T-helper 2 cell treated with Interferon-gamma antibody and Interleukin-4, amounts not matched to agents 5 μg/mL and 100 μg/mL, for 36 hours (primary cell): ENCODE results near the gene ZSCAN31.
A peak's percentile ranks its signal among the peaks of the same experiment; 100 is the strongest.
"Not testable (repeated sequence)": the region's sequence is repeated elsewhere in the genome, so short reads cannot be mapped to it uniquely, and the experiment has no call there.

Source experiments
- DNase-seq: peaks from one replicate; pipeline ENCODE4 v3.0.0; 2021; ENCODE audit warnings: low spot score
- H3K27ac Mint-ChIP-seq: one replicate; pipeline ENCODE4 v1.8.0; 2021; ENCODE audit warnings: mild to moderate bottlenecking, mixed read lengths
- H3K27me3 Mint-ChIP-seq: one replicate; pipeline ENCODE4 v1.8.0; 2021; ENCODE audit warnings: low read depth, mixed read lengths
- H3K36me3 Mint-ChIP-seq: one replicate; pipeline ENCODE4 v1.8.0; 2021; ENCODE audit warnings: low read depth, mixed read lengths
- H3K4me1 Mint-ChIP-seq: one replicate; pipeline ENCODE4 v1.8.0; 2021; ENCODE audit warnings: low read depth, mixed read lengths
- H3K4me3 Mint-ChIP-seq: one replicate; pipeline ENCODE4 v1.8.0; 2022; ENCODE audit warnings: mild to moderate bottlenecking, moderate library complexity, mixed read lengths
- H3K9me3 Mint-ChIP-seq: one replicate; pipeline ENCODE4 v1.8.0; 2021; ENCODE audit warnings: mixed read lengths

The ZSCAN31 gene

DNA sequence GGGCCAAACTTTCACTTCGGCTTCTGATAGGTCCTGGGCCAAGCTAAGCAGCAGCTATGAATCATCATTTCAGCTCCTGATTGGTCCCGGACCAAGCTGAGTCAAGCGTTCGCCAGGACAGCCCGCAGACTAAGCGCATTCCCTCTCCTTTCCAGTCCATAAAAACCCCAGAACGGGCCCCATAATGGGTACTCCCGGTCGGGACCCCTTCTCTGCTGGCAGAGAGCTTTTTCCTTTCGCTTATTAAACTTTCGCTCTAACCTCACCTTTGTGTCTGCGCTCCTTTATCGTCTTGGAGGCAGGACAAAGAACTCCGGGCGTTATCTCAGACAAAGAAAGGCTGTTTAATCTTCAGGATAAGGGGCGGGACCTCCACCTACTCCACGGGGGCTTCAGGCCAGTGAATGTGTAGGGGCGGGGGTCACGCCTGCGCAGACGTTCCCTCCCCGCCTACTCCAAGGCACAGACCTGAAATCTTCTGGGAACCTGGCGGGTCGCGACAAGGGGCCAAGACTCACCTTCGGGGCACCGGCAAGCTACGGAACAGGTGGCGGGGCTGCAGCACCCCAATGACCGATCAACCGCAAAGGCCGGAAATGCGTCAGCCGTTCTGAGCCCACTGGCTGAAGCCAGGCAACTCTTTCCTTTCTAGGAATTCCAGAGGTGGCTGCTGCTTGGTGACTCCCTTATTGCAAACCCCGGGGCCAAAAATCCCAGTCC lies at the start of gene ZSCAN31:
Gene ZSCAN31, minus strand, starts transcription at position 585 of the 720 bp plus-strand sequence. CDS start 6,465 bp downstream, outside the sequence.
- H3K36me3 Mint-ChIP-seq: peaks cover 8% of the 10 kb centered on the region
- DNase-seq: peak; percentile 74
- H3K27ac Mint-ChIP-seq: no peak within 1 kb of the TSS
- H3K27me3 Mint-ChIP-seq: peaks cover 3% of the 10 kb centered on the region
- H3K4me1 Mint-ChIP-seq: peaks cover 5% of the 10 kb centered on the region
- peaks cover 17% of the 10 kb centered on the region for H3K9me3 Mint-ChIP-seq
- H3K4me3 Mint-ChIP-seq: peak within 1 kb of the TSS; percentile 6

GRCh38 chr6:28384143-28384533 lies 48.2 kb upstream of the ZSCAN31 start:
- H3K4me3 Mint-ChIP-seq: no peak overlapping the region
- H3K4me1 Mint-ChIP-seq: peaks cover 14% of the 10 kb centered on the region
- H3K36me3 Mint-ChIP-seq: peaks cover 65% of the 10 kb centered on the region
- no peak overlapping the region for H3K27ac Mint-ChIP-seq
- H3K9me3 Mint-ChIP-seq: peaks cover 9% of the 10 kb centered on the region
- H3K27me3 Mint-ChIP-seq: no peaks in the 10 kb centered on the region
- no peak for DNase-seq

DNA sequence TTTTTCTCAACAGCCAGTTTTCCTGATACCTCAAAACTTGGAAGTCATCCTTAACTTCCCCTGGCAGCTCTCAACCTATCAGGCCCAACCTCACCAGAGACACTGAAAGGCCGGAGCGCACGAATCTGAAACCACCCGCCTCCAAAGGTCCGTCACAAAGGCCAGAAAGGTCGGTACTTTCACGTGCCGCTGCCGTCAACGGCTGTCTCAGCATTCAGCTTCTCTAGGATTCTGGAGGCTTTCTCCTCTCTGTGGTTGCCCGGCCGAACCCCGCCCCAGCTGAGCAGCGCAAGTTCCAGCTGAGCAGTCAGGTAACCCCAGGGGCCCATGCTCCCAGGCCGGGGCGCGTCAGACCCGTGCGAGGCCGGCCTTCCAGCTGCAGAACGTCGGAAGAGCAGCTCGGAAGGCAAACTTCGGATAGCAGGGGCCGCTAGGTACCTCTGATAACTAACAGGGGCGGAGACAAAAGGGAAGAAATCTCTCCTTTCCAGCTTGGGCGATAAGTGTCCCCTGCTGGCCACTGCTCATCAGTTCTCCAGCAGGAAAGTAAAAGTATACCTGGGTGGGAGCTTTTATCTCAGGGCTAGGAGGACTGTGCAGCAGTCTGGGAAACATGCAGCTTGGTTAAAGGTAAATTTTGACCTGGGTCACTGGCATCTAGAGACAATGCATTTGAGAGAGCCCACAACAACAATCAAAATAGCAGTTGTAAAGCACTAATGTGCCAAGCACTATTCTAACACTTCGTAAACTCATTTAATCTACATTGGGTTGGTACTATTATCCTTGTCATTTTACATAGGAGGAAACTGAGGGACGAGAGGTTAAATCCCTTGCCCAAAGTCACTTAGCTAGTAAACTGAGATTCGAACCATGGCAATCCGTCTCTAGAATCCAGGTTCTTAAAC lies 47.5 kb upstream of the ZSCAN31 start:
- Mint-ChIP-seq H3K9me3 (peaks cover 9% of the 10 kb centered on the region), H3K36me3 (peaks cover 63% of the 10 kb centered on the region), H3K4me3 (peak overlapping the region; percentile 80), H3K4me1 (peaks cover 13% of the 10 kb centered on the region), H3K27me3 (no peaks in the 10 kb centered on the region), H3K27ac (peak overlapping the region; percentile 24)
- DNase-seq: peak; percentile 24

DNA sequence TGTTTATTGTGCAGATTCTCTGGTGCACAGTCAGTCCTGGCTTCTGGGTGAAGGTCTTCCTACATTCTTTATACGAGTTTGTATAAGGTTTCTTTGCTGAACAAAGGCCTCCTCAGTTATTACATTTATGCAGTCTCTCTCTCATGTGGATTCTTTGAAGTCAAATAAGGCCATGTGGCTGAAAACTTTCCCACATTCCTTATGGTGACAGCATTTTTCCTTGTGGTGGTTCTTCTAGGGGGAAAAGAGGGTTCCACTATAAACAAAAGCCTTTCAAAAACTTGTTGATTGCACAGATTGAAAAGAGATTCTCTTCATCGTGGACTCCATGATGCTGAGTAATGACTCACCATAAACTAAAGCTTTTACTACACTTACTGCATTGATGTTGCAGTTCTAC lies 44.4 kb upstream of the ZSCAN31 start:
- H3K27me3 Mint-ChIP-seq: no peaks in the 10 kb centered on the region
- no peak for DNase-seq
- peaks cover 9% of the 10 kb centered on the region for H3K9me3 Mint-ChIP-seq
- H3K36me3 Mint-ChIP-seq: peaks cover 60% of the 10 kb centered on the region
- H3K4me3 Mint-ChIP-seq: no peak overlapping the region
- no peak overlapping the region for H3K27ac Mint-ChIP-seq
- peaks cover 10% of the 10 kb centered on the region for H3K4me1 Mint-ChIP-seq

- Mint-ChIP-seq H3K4me3 (no peak overlapping the region), H3K9me3 (peaks cover 9% of the 10 kb centered on the region), H3K36me3 (peaks cover 57% of the 10 kb centered on the region), H3K27me3 (no peaks in the 10 kb centered on the region), H3K27ac (no peak overlapping the region), H3K4me1 (peaks cover 8% of the 10 kb centered on the region)
- no peak for DNase-seq
Observed at GRCh38 chr6:28378644-28379043, 42.7 kb upstream of the ZSCAN31 start.

DNA sequence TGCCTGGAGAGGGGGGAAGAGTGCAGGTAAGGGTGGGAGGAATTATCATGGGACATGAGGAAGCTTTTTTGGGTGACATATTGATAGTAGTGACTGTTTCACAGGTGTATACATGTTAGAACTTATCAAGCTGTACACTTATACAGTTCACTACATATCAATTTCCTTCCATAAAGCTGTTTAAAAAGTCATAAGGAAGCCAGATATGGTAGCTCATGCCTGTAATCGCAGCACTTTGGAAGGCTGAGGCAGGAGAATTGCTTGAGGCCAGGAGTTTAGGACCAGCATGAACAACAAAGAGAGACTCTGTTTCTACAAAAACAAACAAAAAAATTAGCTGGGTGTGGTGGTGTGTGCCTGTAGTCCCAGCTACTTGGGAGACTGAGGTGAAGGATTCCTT lies 41.9 kb upstream of the ZSCAN31 start:
- H3K27me3 Mint-ChIP-seq: no peaks in the 10 kb centered on the region
- peaks cover 2% of the 10 kb centered on the region for H3K4me1 Mint-ChIP-seq
- no peak overlapping the region for H3K4me3 Mint-ChIP-seq
- H3K36me3 Mint-ChIP-seq: peaks cover 53% of the 10 kb centered on the region
- DNase-seq: no peak
- H3K27ac Mint-ChIP-seq: no peak overlapping the region
- peaks cover 9% of the 10 kb centered on the region for H3K9me3 Mint-ChIP-seq

DNA sequence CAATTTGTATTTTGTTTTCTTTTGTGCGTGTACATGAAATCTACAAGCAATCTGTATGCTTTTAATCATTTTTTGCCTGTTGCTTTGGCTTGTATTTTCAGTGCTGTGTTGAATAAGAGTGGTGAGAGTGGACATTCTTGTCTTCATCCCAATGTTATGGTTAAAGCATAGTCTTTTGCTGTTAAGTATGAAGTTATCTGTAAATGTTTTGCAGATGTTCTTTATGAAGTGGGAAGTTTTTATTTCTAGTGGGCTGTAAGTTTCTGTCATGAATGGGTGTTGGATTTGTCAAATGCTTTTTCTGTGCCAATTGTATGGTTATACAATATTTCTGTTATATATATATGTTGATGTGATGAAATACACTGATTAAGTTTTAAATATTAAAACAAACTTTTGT lies 38.0 kb upstream of the ZSCAN31 start:
- Mint-ChIP-seq H3K27ac (no peak overlapping the region), H3K4me3 (no peak overlapping the region), H3K9me3 (no peaks in the 10 kb centered on the region), H3K27me3 (no peaks in the 10 kb centered on the region), H3K4me1 (no peaks in the 10 kb centered on the region), H3K36me3 (peaks cover 21% of the 10 kb centered on the region)
- no peak for DNase-seq

DNA sequence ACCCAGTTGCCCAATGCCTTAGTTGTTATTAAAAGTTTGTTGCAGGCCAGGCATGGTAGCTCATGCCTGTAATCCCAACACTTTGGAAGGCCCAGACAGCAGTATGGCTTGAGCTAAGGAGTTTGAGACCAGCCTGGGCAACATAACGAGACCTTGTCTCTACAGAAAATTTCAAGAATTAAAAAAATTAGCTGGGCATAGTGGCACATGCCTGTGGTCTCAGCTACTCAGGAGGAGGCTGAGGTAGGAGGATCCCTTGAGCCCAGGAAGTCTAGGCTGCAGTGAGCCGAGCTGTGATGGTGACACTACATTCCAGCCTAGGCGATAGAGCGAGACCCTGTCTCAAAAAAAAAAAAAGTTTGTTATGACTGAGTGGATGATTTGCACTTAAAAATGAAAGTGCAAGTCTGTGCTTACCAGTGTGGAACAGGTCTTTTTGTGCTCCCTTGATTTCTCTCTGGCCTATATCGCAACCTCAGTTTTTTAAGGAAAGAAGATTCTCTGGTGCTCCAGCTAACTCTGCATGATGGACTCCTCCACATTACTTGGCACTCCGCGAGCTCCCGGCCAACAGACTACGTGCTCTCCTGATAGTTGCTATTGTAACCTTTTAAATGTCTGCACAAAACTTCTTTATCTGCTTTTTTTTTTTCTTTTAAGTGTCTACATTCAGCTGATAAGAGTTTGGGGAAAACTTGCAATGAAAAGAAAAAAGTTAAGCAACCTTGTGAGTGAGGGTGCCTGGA lies 35.9 kb upstream of the ZSCAN31 start:
- no peak overlapping the region for H3K27ac Mint-ChIP-seq
- H3K4me1 Mint-ChIP-seq: no peaks in the 10 kb centered on the region
- H3K4me3 Mint-ChIP-seq: no peak overlapping the region
- peaks cover 11% of the 10 kb centered on the region for H3K36me3 Mint-ChIP-seq
- no peak for DNase-seq
- no peaks in the 10 kb centered on the region for H3K9me3 Mint-ChIP-seq
- no peaks in the 10 kb centered on the region for H3K27me3 Mint-ChIP-seq

- Mint-ChIP-seq H3K4me1 (no peaks in the 10 kb centered on the region), H3K4me3 (no peak overlapping the region), H3K36me3 (peaks cover 10% of the 10 kb centered on the region), H3K27me3 (no peaks in the 10 kb centered on the region), H3K27ac (no peak overlapping the region), H3K9me3 (no peaks in the 10 kb centered on the region)
- DNase-seq: no peak
Observed at GRCh38 chr6:28371280-28371679, 35.3 kb upstream of the ZSCAN31 start.

GRCh38 chr6:28370440-28370839 lies 34.5 kb upstream of the ZSCAN31 start:
- H3K36me3 Mint-ChIP-seq: peaks cover 15% of the 10 kb centered on the region
- no peak overlapping the region for H3K27ac Mint-ChIP-seq
- H3K9me3 Mint-ChIP-seq: no peaks in the 10 kb centered on the region
- DNase-seq: no peak
- no peaks in the 10 kb centered on the region for H3K27me3 Mint-ChIP-seq
- no peak overlapping the region for H3K4me3 Mint-ChIP-seq
- no peaks in the 10 kb centered on the region for H3K4me1 Mint-ChIP-seq

GRCh38 chr6:28369463-28369862 lies 33.5 kb upstream of the ZSCAN31 start:
- Mint-ChIP-seq H3K27ac (no peak overlapping the region), H3K36me3 (peaks cover 17% of the 10 kb centered on the region), H3K4me3 (no peak overlapping the region), H3K27me3 (no peaks in the 10 kb centered on the region), H3K4me1 (no peaks in the 10 kb centered on the region), H3K9me3 (no peaks in the 10 kb centered on the region)
- DNase-seq: no peak

DNA sequence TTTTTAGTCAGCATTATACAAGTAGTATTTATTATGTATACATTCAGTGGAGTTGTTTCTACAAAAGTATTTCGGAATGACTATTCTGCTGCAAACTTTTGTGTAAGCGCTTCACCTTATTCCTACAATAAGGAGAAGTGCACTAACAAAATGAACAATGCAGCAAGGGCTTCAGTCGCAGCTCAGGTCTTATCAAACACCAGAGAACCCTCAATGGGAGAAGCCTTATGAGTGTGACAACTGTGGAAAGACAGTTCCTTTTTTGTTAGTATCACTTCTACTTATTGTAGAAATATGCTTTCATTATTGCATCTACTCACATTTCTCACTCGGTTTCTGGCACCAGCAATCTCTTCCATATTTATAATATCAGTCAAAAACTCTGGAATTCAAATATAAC lies 32.6 kb upstream of the ZSCAN31 start:
- no peaks in the 10 kb centered on the region for H3K27me3 Mint-ChIP-seq
- DNase-seq: no peak
- no peaks in the 10 kb centered on the region for H3K9me3 Mint-ChIP-seq
- peaks cover 19% of the 10 kb centered on the region for H3K36me3 Mint-ChIP-seq
- H3K4me1 Mint-ChIP-seq: no peaks in the 10 kb centered on the region
- H3K27ac Mint-ChIP-seq: no peak overlapping the region
- no peak overlapping the region for H3K4me3 Mint-ChIP-seq

DNA sequence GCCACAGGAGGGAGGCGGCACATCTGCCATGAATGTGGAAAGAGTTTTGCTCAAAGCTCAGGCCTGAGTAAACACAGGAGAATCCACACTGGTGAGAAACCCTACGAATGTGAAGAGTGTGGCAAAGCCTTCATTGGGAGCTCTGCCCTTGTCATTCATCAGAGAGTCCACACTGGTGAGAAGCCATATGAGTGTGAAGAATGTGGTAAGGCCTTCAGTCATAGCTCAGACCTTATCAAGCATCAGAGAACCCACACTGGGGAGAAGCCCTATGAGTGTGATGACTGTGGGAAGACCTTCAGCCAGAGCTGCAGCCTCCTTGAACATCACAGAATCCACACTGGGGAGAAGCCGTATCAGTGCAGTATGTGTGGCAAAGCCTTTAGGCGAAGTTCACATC lies 29.6 kb upstream of the ZSCAN31 start:
- H3K27ac Mint-ChIP-seq: not testable (repeated sequence)

DNA sequence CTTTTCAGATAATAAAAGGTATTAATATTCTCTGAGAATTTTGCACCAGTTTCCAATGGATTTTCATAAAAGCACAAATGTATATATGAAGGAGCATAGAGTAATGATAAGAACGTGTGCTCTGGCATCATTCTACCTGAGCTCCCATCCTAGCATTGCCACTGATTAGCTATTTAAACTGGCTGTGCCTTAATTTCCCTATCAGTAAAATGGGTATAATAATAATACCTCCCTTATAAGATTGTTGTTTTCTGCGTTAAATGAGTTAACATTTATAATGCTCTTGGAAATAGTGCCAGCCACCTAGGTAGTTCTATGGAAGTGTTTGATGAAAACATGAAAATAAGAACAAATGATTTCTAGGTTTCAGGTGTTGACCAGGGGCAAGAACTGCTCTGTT lies 25.0 kb upstream of the ZSCAN31 start:
- peaks cover 13% of the 10 kb centered on the region for H3K4me1 Mint-ChIP-seq
- no peaks in the 10 kb centered on the region for H3K27me3 Mint-ChIP-seq
- no peak overlapping the region for H3K27ac Mint-ChIP-seq
- peaks cover 25% of the 10 kb centered on the region for H3K36me3 Mint-ChIP-seq
- no peaks in the 10 kb centered on the region for H3K9me3 Mint-ChIP-seq
- H3K4me3 Mint-ChIP-seq: no peak overlapping the region
- DNase-seq: no peak

More for the DNA sequence above, 29.6 kb upstream of the ZSCAN31 start:
- H3K4me1 Mint-ChIP-seq, DNase-seq, H3K4me3 Mint-ChIP-seq, H3K27me3 Mint-ChIP-seq, H3K9me3 Mint-ChIP-seq: not testable (repeated sequence)
- H3K36me3 Mint-ChIP-seq: peaks cover 29% of the 10 kb centered on the region
